GM23338 (cell line): ENCODE measurements around the gene C2CD2L. TPM values are rescaled to one million over a fixed set of nuclear protein-coding genes. Genes with fewer than 3 reads are reported as not detected.

Experiments
- ATAC-seq: fragments of 200-7000 bp; cut with Tn5 transposase; 3 replicates; pipeline ENCODE4 v1.9.1; 2020
- DNase-seq: peaks from one replicate; pipeline ENCODE4 v3.0.0-alpha.2; 2015; ENCODE audit warnings: low spot score
- H2AFZ ChIP-seq: fragments of 200-600 bp; sonication (generic); 2 replicates; pipeline ENCODE4 v1.8.0; 2016; ENCODE audit warnings: antibody characterized with exemption, mild to moderate bottlenecking, moderate library complexity
- H3F3A ChIP-seq: fragments of 200-600 bp; sonication (generic); replicated peaks from 2 replicates; pipeline ENCODE4 v1.8.0; 2017; ENCODE audit warnings: antibody characterized with exemption, mixed run types, low read depth
- H3K27ac ChIP-seq: fragments of 200-600 bp; sonication (generic); 2 replicates; pipeline ENCODE4 v1.6.1; 2016; ENCODE audit warnings: low read depth
- H3K27me3 ChIP-seq: fragments of 200-600 bp; sonication (generic); 2 replicates; pipeline ENCODE4 v1.8.0; 2016; ENCODE audit warnings: mild to moderate bottlenecking, mixed run types, moderate library complexity; ENCODE audit not compliant: insufficient read depth
- H3K36me3 ChIP-seq: fragments of 200-600 bp; sonication (generic); 2 replicates; pipeline ENCODE4 v1.8.0; 2016; ENCODE audit warnings: mild to moderate bottlenecking; ENCODE audit not compliant: insufficient read depth
- H3K4me1 ChIP-seq: fragments of 200-600 bp; sonication (generic); 2 replicates; pipeline ENCODE4 v1.8.0; 2016; ENCODE audit warnings: mild to moderate bottlenecking, moderate library complexity; ENCODE audit not compliant: insufficient read depth
- H3K4me2 ChIP-seq: fragments of 200-600 bp; sonication (generic); 2 replicates; pipeline ENCODE4 v1.7.1; 2017; ENCODE audit warnings: mixed run types
- H3K4me3 ChIP-seq: fragments of 200-600 bp; sonication (generic); 2 replicates; pipeline ENCODE4 v1.6.1; 2016; ENCODE audit warnings: mixed run types
- H3K79me2 ChIP-seq: fragments of 200-600 bp; sonication (generic); replicated peaks from 2 replicates; pipeline ENCODE4 v1.8.0; 2017; ENCODE audit warnings: mild to moderate bottlenecking; ENCODE audit not compliant: insufficient read depth
- H3K9me2 ChIP-seq: fragments of 200-600 bp; sonication (generic); 2 replicates; pipeline ENCODE4 v1.8.0; 2017; ENCODE audit not compliant: insufficient read depth
- H4K20me1 ChIP-seq: fragments of 200-600 bp; sonication (generic); replicated peaks from 2 replicates; pipeline ENCODE4 v1.8.0; 2017; ENCODE audit warnings: mild to moderate bottlenecking; ENCODE audit not compliant: insufficient read depth
- H3K27ac Mint-ChIP-seq: 2 replicates; pipeline ENCODE4 v1.8.0; 2020; ENCODE audit warnings: inconsistent platforms, mild to moderate bottlenecking, moderate library complexity, mixed read lengths
- H3K27me3 Mint-ChIP-seq: 3 replicates; pipeline ENCODE4 v1.8.0; 2022; ENCODE audit warnings: low read depth, mild to moderate bottlenecking, moderate library complexity, mixed read lengths, inconsistent platforms; ENCODE audit not compliant: insufficient read depth, poor library complexity
- H3K36me3 Mint-ChIP-seq: 3 replicates; pipeline ENCODE4 v1.8.0; 2021; ENCODE audit warnings: low read depth, mild to moderate bottlenecking, inconsistent platforms, moderate library complexity, mixed read lengths
- H3K4me1 Mint-ChIP-seq: 3 replicates; pipeline ENCODE4 v1.8.0; 2020; ENCODE audit warnings: mild to moderate bottlenecking, inconsistent platforms, mixed read lengths
- H3K4me3 Mint-ChIP-seq: 3 replicates; pipeline ENCODE4 v1.8.0; 2021; ENCODE audit warnings: moderate library complexity, mild to moderate bottlenecking, inconsistent platforms, mixed read lengths
- H3K9me3 Mint-ChIP-seq: 3 replicates; pipeline ENCODE4 v1.8.0; 2020; ENCODE audit warnings: moderate library complexity, mild to moderate bottlenecking, inconsistent platforms, mixed read lengths
- CREB1 ChIP-seq: fragments of 250-450 bp; sonication (Bioruptor Pico); IDR thresholded peaks from 2 replicates; pipeline ENCODE4 v1.5.0; 2020; ENCODE audit warnings: low read depth, mild to moderate bottlenecking, moderate library complexity
- CTCF ChIP-seq, 2 experiments: fragments of 200-600 bp in 1 of 2; sonication (generic) in 1 of 2; conservative IDR thresholded peaks; 2 replicates each; pipeline versions ENCODE4 v1.5.1 to v1.6.1; 2016 to 2017; ENCODE audit warnings: antibody characterized with exemption in 2 of 2, low read depth in 2 of 2, mild to moderate bottlenecking in 2 of 2, moderate library complexity in 1 of 2
- EZH2 ChIP-seq: fragments of 200-600 bp; sonication (generic); IDR thresholded peaks from one replicate; pipeline ENCODE4 v1.8.0; 2017; ENCODE audit warnings: antibody characterized with exemption, mild to moderate bottlenecking, low read depth; ENCODE audit not compliant: unreplicated experiment
- EZH2phosphoT487 ChIP-seq: fragments of 200-600 bp; sonication (generic); IDR thresholded peaks from one replicate; pipeline ENCODE4 v1.8.1; 2018; ENCODE audit warnings: antibody characterized with exemption; ENCODE audit not compliant: unreplicated experiment
- JUNB ChIP-seq: IDR thresholded peaks from one replicate; pipeline ENCODE4 v1.6.1; 2016; ENCODE audit warnings: antibody characterized with exemption; ENCODE audit not compliant: unreplicated experiment
- NANOG ChIP-seq: IDR thresholded peaks from 2 replicates; pipeline ENCODE4 v1.6.1; 2016; ENCODE audit warnings: antibody characterized with exemption, borderline replicate concordance
- POLR2AphosphoS5 ChIP-seq: IDR thresholded peaks from 2 replicates; pipeline ENCODE4 v1.6.1; 2016; ENCODE audit warnings: antibody characterized with exemption, low read depth
- STAT1 ChIP-seq: IDR thresholded peaks from one replicate; pipeline ENCODE4 v1.6.1; 2016; ENCODE audit warnings: antibody characterized with exemption; ENCODE audit not compliant: unreplicated experiment
- ZNF114 ChIP-seq: fragments of 250-450 bp; sonication (Bioruptor Pico); IDR thresholded peaks from 2 replicates; pipeline ENCODE4 v1.5.0; 2020; ENCODE audit warnings: mild to moderate bottlenecking, moderate library complexity
- polyA plus RNA-seq: library from polyadenylated mRNA; unstranded; fragments of >200 nt; fragmentation: Nextera tagmentation; extraction: Ambion mirVana; gene quantifications from 2 replicates; pipeline ENCODE4 v1.2.1, GENCODE V29; 2016
- total RNA-seq: library from RNA; depleted of rRNA; stranded (reverse); fragments of >200 nt; shearing (Covaris generic); gene quantifications from 2 replicates; pipeline ENCODE4 v1.2.3, GENCODE V29; 2014
- TF ChIP-seq, protein P1 (sequence below): IDR thresholded peaks from one replicate; pipeline ENCODE4 v1.6.1; 2018; ENCODE audit warnings: antibody characterized with exemption; ENCODE audit not compliant: unreplicated experiment
- TF ChIP-seq, protein P2 (sequence below): fragments of 250-450 bp; sonication (Bioruptor Pico); IDR thresholded peaks from 2 replicates; pipeline ENCODE4 v1.5.0; 2020; ENCODE audit warnings: mild to moderate bottlenecking, moderate library complexity

C2CD2L gene
- total and polyA plus RNA-seq, 2 experiments from 2014 or later, result 1.4 to 4.4 TPM

DNA sequence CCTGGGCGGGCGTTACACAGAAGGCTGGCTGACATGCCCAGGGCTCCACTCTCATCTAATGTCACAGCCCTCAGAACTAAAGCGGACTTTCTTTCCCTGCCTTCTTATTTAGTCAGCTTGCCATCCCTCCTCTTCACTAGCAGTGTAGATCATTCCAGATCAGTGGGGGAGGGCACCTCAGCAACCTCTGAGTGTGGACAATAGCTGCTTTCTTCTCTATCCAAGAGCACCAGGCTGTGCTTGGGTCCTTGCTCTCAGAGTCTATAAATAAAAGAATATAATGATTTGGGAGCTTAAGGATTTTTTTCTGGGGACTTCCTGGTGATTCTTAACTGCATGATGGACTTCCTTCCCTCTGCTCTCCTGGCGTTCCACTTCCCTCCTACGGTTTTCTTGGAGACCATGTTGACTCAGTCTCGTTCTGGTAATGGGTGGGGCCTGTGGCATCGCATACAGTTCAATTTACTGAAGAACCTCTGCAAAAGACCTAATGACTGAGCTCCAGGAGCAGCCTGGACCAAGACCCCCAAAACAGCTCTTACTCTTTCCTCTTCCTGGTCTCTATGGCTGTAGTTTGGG is 25.4 kb upstream of the C2CD2L start:
- Histone ChIP-seq H2AFZ (no peak overlapping the region), H3K4me1 (peaks cover 4% of the 10 kb centered on the region; the same call in 1 of the 2 replicates), H3K79me2 (peaks cover 12% of the 10 kb centered on the region), H3K4me3 (no peak overlapping the region), H3K27me3 (no peaks in the 10 kb centered on the region), H4K20me1 (no peaks in the 10 kb centered on the region; the same call in 1 of the 2 replicates), H3K4me2 (no peak overlapping the region), H3K36me3 (peaks cover 11% of the 10 kb centered on the region; the same call in 1 of the 2 replicates), H3F3A (peaks cover 6% of the 10 kb centered on the region; the same call in 1 of the 2 replicates), H3K9me2 (no peaks in the 10 kb centered on the region), H3K27ac (no peak overlapping the region)
- no peak for TF ChIP-seq STAT1
- no peak for TF ChIP-seq CTCF (conservative IDR thresholded peaks at IDR 0.05; ENCODE audit: low read depth in 2 of 2)
- TF ChIP-seq ZNF114 (CRISPR knock-in tag), result no peak
- TF ChIP-seq EZH2phosphoT487, result no peak
- no peak for TF ChIP-seq EZH2
- TF ChIP-seq, protein P1, sequence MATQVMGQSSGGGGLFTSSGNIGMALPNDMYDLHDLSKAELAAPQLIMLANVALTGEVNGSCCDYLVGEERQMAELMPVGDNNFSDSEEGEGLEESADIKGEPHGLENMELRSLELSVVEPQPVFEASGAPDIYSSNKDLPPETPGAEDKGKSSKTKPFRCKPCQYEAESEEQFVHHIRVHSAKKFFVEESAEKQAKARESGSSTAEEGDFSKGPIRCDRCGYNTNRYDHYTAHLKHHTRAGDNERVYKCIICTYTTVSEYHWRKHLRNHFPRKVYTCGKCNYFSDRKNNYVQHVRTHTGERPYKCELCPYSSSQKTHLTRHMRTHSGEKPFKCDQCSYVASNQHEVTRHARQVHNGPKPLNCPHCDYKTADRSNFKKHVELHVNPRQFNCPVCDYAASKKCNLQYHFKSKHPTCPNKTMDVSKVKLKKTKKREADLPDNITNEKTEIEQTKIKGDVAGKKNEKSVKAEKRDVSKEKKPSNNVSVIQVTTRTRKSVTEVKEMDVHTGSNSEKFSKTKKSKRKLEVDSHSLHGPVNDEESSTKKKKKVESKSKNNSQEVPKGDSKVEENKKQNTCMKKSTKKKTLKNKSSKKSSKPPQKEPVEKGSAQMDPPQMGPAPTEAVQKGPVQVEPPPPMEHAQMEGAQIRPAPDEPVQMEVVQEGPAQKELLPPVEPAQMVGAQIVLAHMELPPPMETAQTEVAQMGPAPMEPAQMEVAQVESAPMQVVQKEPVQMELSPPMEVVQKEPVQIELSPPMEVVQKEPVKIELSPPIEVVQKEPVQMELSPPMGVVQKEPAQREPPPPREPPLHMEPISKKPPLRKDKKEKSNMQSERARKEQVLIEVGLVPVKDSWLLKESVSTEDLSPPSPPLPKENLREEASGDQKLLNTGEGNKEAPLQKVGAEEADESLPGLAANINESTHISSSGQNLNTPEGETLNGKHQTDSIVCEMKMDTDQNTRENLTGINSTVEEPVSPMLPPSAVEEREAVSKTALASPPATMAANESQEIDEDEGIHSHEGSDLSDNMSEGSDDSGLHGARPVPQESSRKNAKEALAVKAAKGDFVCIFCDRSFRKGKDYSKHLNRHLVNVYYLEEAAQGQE, result no peak
- TF ChIP-seq, protein P2, sequence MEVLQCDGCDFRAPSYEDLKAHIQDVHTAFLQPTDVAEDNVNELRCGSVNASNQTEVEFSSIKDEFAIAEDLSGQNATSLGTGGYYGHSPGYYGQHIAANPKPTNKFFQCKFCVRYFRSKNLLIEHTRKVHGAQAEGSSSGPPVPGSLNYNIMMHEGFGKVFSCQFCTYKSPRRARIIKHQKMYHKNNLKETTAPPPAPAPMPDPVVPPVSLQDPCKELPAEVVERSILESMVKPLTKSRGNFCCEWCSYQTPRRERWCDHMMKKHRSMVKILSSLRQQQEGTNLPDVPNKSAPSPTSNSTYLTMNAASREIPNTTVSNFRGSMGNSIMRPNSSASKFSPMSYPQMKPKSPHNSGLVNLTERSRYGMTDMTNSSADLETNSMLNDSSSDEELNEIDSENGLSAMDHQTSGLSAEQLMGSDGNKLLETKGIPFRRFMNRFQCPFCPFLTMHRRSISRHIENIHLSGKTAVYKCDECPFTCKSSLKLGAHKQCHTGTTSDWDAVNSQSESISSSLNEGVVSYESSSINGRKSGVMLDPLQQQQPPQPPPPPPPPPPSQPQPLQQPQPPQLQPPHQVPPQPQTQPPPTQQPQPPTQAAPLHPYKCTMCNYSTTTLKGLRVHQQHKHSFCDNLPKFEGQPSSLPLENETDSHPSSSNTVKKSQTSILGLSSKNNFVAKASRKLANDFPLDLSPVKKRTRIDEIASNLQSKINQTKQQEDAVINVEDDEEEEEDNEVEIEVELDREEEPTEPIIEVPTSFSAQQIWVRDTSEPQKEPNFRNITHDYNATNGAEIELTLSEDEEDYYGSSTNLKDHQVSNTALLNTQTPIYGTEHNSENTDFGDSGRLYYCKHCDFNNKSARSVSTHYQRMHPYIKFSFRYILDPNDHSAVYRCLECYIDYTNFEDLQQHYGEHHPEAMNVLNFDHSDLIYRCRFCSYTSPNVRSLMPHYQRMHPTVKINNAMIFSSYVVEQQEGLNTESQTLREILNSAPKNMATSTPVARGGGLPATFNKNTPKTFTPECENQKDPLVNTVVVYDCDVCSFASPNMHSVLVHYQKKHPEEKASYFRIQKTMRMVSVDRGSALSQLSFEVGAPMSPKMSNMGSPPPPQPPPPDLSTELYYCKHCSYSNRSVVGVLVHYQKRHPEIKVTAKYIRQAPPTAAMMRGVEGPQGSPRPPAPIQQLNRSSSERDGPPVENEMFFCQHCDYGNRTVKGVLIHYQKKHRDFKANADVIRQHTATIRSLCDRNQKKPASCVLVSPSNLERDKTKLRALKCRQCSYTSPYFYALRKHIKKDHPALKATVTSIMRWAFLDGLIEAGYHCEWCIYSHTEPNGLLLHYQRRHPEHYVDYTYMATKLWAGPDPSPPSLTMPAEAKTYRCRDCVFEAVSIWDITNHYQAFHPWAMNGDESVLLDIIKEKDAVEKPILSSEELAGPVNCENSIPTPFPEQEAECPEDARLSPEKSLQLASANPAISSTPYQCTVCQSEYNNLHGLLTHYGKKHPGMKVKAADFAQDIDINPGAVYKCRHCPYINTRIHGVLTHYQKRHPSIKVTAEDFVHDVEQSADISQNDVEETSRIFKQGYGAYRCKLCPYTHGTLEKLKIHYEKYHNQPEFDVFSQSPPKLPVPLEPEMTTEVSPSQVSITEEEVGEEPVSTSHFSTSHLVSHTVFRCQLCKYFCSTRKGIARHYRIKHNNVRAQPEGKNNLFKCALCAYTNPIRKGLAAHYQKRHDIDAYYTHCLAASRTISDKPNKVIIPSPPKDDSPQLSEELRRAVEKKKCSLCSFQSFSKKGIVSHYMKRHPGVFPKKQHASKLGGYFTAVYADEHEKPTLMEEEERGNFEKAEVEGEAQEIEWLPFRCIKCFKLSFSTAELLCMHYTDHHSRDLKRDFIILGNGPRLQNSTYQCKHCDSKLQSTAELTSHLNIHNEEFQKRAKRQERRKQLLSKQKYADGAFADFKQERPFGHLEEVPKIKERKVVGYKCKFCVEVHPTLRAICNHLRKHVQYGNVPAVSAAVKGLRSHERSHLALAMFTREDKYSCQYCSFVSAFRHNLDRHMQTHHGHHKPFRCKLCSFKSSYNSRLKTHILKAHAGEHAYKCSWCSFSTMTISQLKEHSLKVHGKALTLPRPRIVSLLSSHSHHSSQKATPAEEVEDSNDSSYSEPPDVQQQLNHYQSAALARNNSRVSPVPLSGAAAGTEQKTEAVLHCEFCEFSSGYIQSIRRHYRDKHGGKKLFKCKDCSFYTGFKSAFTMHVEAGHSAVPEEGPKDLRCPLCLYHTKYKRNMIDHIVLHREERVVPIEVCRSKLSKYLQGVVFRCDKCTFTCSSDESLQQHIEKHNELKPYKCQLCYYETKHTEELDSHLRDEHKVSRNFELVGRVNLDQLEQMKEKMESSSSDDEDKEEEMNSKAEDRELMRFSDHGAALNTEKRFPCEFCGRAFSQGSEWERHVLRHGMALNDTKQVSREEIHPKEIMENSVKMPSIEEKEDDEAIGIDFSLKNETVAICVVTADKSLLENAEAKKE (CRISPR knock-in tag), result no peak
- TF ChIP-seq CREB1 (CRISPR knock-in tag), result no peak
- TF ChIP-seq NANOG, result no peak
- TF ChIP-seq JUNB, result no peak
- no peak for TF ChIP-seq POLR2AphosphoS5
- ATAC-seq, result no peak
- no peak for DNase-seq
- Mint-ChIP-seq H3K9me3 (no peaks in the 10 kb centered on the region; the same call in 2 of the 3 replicates), H3K27ac (no peak overlapping the region), H3K27me3 (peaks cover 3% of the 10 kb centered on the region), H3K4me3 (no peak overlapping the region), H3K4me1 (peaks cover 2% of the 10 kb centered on the region; the same call in 1 of the 3 replicates), H3K36me3 (peaks cover 51% of the 10 kb centered on the region)
